H1 (cell line): ENCODE measurements around the gene UBE4B.

Source experiments
- BRCA1 ChIP-seq: IDR thresholded peaks from 2 replicates; pipeline ENCODE4 v1.6.1; 2012; ENCODE audit warnings: low read depth, low read length, improper control_type of control experiment
- EZH2 ChIP-seq: fragments of 200-600 bp; sonication (generic); IDR thresholded peaks from 2 replicates; pipeline ENCODE4 v1.7.1; 2012; ENCODE audit warnings: low read depth, mild to moderate bottlenecking, moderate library complexity, low read length, inconsistent platforms; ENCODE audit not compliant: severe bottlenecking
- FOSL1 ChIP-seq: IDR thresholded peaks from 2 replicates; pipeline ENCODE4 v1.6.1; 2011; ENCODE audit warnings: mild to moderate bottlenecking, low read depth, low read length, moderate library complexity; ENCODE audit not compliant: insufficient read depth
- JUND ChIP-seq: IDR thresholded peaks from 2 replicates; pipeline ENCODE4 v1.6.1; 2011; ENCODE audit warnings: mild to moderate bottlenecking, improper control_type of control experiment, low read length
- PHF8 ChIP-seq: fragments of 200-600 bp; sonication (generic); conservative IDR thresholded peaks from 2 replicates; pipeline ENCODE4 v1.7.1; 2012; ENCODE audit warnings: low read depth, mild to moderate bottlenecking, inconsistent platforms, low read length, moderate library complexity
- POLR2AphosphoS5 ChIP-seq: IDR thresholded peaks from 2 replicates; pipeline ENCODE4 v1.6.1; 2011; ENCODE audit warnings: low read depth, low read length
- RAD21 ChIP-seq, 2 experiments: IDR thresholded peaks in 1 of 2; conservative IDR thresholded peaks in 1 of 2; 2 replicates each; pipeline ENCODE4 v1.6.1; 2011; ENCODE audit warnings: low read depth in 2 of 2, low read length in 2 of 2, improper control_type of control experiment in 1 of 2, inconsistent platforms in 1 of 2, mild to moderate bottlenecking in 1 of 2, moderate library complexity in 1 of 2
- RXRA ChIP-seq: IDR thresholded peaks from 2 replicates; pipeline ENCODE4 v1.6.1; 2011; ENCODE audit warnings: low read depth, mild to moderate bottlenecking, low read length, moderate library complexity; ENCODE audit not compliant: insufficient read depth
- YY1 ChIP-seq: IDR thresholded peaks from 2 replicates; pipeline ENCODE4 v1.6.1; 2011; ENCODE audit warnings: low read depth, mild to moderate bottlenecking, low read length
- TF ChIP-seq, protein P1 (sequence below), 3 experiments: IDR thresholded peaks; 1 replicate in 2 of 3; 2 replicates in 1 of 3; pipeline versions ENCODE4 v1.5.1 to v1.6.1; 2011; ENCODE audit warnings: low read length in 3 of 3, mild to moderate bottlenecking in 3 of 3, inconsistent platforms in 2 of 3, low read depth in 1 of 3, moderate library complexity in 1 of 3; ENCODE audit not compliant: insufficient read depth in 1 of 3; ENCODE audit errors: control extremely low read depth in 1 of 3

GRCh38 chr1:10065760-10066159 is 33.0 kb downstream of the UBE4B start:
- TF ChIP-seq YY1, result no peak
- no peak for TF ChIP-seq EZH2
- TF ChIP-seq JUND, result no peak
- TF ChIP-seq RXRA, result no peak
- TF ChIP-seq BRCA1, result no peak
- no peak for TF ChIP-seq FOSL1
- no peak for TF ChIP-seq POLR2AphosphoS5
- TF ChIP-seq, protein P1, sequence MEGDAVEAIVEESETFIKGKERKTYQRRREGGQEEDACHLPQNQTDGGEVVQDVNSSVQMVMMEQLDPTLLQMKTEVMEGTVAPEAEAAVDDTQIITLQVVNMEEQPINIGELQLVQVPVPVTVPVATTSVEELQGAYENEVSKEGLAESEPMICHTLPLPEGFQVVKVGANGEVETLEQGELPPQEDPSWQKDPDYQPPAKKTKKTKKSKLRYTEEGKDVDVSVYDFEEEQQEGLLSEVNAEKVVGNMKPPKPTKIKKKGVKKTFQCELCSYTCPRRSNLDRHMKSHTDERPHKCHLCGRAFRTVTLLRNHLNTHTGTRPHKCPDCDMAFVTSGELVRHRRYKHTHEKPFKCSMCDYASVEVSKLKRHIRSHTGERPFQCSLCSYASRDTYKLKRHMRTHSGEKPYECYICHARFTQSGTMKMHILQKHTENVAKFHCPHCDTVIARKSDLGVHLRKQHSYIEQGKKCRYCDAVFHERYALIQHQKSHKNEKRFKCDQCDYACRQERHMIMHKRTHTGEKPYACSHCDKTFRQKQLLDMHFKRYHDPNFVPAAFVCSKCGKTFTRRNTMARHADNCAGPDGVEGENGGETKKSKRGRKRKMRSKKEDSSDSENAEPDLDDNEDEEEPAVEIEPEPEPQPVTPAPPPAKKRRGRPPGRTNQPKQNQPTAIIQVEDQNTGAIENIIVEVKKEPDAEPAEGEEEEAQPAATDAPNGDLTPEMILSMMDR (IDR thresholded peaks at IDR 0.05; ENCODE audit: control extremely low read depth in 1 of 3, insufficient read depth in 1 of 3, low read depth in 1 of 3, low read length in 3 of 3), result no peak
- no peak for TF ChIP-seq RAD21 (IDR thresholded peaks at IDR 0.05 in 1 of 2, conservative IDR thresholded peaks at IDR 0.05 in 1 of 2; ENCODE audit: low read depth in 2 of 2, low read length in 2 of 2)
- TF ChIP-seq PHF8, result no peak
